Endothelial cell of umbilical vein (primary cell): ENCODE results near the gene CNOT9. TPM values are rescaled to one million over a fixed set of nuclear protein-coding genes. Genes with fewer than 3 reads are reported as not detected.

Source experiments
- BruUV-seq: library from RNA; stranded (reverse); fragments of 400-500 nt; replicated peaks from 2 replicates; lab custom pipeline; 2021; lab: Mats Ljungman, UMichigan
- CTCF ChIA-PET: fragments of 300-600, 350-600 bp; sonication (Branson Sonifier 250); formaldehyde crosslinking; loops from one replicate; lab custom pipeline; 2021; ENCODE audit warnings: antibody characterized with exemption, inconsistent platforms; lab: Charles Lee
- POLR2A ChIA-PET: fragments of 300-600, 350-600 bp; sonication (Branson Sonifier 250); formaldehyde crosslinking; loops from one replicate; lab custom pipeline; 2021; ENCODE audit warnings: antibody characterized with exemption, inconsistent platforms; lab: Charles Lee
- DNase-seq: peaks from one replicate; pipeline ENCODE4 v3.0.0-alpha.2; 2011; ENCODE audit warnings: low read depth, low spot score
- FAIRE-seq: peaks from 2 replicates; lab custom pipeline; 2011; peaks lifted over from hg19 to GRCh38; lab: Jason Lieb, UNC
- H2AFZ ChIP-seq: 2 replicates; pipeline ENCODE4 v1.6.0; 2012; ENCODE audit warnings: low read depth, low read length, control low read depth, inconsistent platforms
- H3K27ac ChIP-seq: 2 replicates; pipeline ENCODE4 v1.5.1; 2011; ENCODE audit warnings: low read depth, mild to moderate bottlenecking, control low read depth, low read length, moderate library complexity; ENCODE audit not compliant: insufficient read depth
- H3K27me3 ChIP-seq, 2 experiments: 2 replicates each; pipeline versions ENCODE4 v1.6.0 to v1.6.1; 2011; ENCODE audit warnings: low read length in 2 of 2, mixed read lengths in 1 of 2; ENCODE audit not compliant: control insufficient read depth in 2 of 2, insufficient read depth in 2 of 2
- H3K36me3 ChIP-seq, 2 experiments: 2 replicates in 1 of 2; 3 replicates in 1 of 2; pipeline ENCODE4 v1.5.1; 2011; ENCODE audit warnings: low read length in 2 of 2, mild to moderate bottlenecking in 1 of 2, moderate library complexity in 1 of 2; ENCODE audit not compliant: control insufficient read depth in 2 of 2, insufficient read depth in 2 of 2; ENCODE audit errors: extremely low read depth in 1 of 2
- H3K4me1 ChIP-seq: 3 replicates; pipeline ENCODE4 v1.5.1; 2011; ENCODE audit warnings: mild to moderate bottlenecking, low read length; ENCODE audit not compliant: control insufficient read depth, insufficient read depth; ENCODE audit errors: extremely low read depth
- H3K4me2 ChIP-seq: 2 replicates; pipeline ENCODE4 v1.6.1; 2011; ENCODE audit warnings: low read length, control low read depth, mixed read lengths; ENCODE audit not compliant: insufficient read depth
- H3K4me3 ChIP-seq, 3 experiments: fragments of 200-600 bp in 1 of 3; sonication (generic), shearing (Covaris generic) in 1 of 3; replicated peaks in 1 of 3; 2 replicates each; pipeline ENCODE4 v1.5.1; 2011 to 2016; ENCODE audit warnings: control low read depth in 3 of 3, low read length in 3 of 3, mild to moderate bottlenecking in 2 of 3, inconsistent platforms in 1 of 3, low read depth in 1 of 3, moderate library complexity in 1 of 3; ENCODE audit not compliant: insufficient read depth in 1 of 3
- H3K79me2 ChIP-seq: 2 replicates; pipeline ENCODE4 v1.6.0; 2012; ENCODE audit warnings: low read length, inconsistent platforms; ENCODE audit not compliant: control insufficient read depth, insufficient read depth
- H3K9ac ChIP-seq: replicated peaks from 2 replicates; pipeline ENCODE3; 2011; ENCODE audit warnings: low read length, control low read depth; ENCODE audit not compliant: insufficient read depth; ENCODE audit errors: extremely low read depth
- H3K9me1 ChIP-seq: replicated peaks from 3 replicates; pipeline ENCODE4 v1.6.0; 2011; ENCODE audit warnings: mild to moderate bottlenecking, low read length; ENCODE audit not compliant: control insufficient read depth, insufficient read depth; ENCODE audit errors: extremely low read depth
- H3K9me3 ChIP-seq: replicated peaks from 2 replicates; pipeline ENCODE4 v1.5.1; 2012; ENCODE audit warnings: low read length, inconsistent platforms; ENCODE audit not compliant: control insufficient read depth, insufficient read depth
- H4K20me1 ChIP-seq: replicated peaks from 2 replicates; pipeline ENCODE3; 2011; ENCODE audit warnings: mild to moderate bottlenecking, low read length; ENCODE audit not compliant: control insufficient read depth, insufficient read depth; ENCODE audit errors: extremely low read depth
- EZH2 ChIP-seq: IDR thresholded peaks from 2 replicates; pipeline ENCODE4 v1.6.1; 2012; ENCODE audit warnings: borderline replicate concordance, low read depth, mild to moderate bottlenecking, moderate library complexity, low read length, inconsistent platforms; ENCODE audit not compliant: severe bottlenecking
- FOS ChIP-seq: IDR thresholded peaks from 2 replicates; pipeline ENCODE4 v1.6.1; 2011; ENCODE audit warnings: mild to moderate bottlenecking, low read length, moderate library complexity, borderline replicate concordance; ENCODE audit not compliant: insufficient read depth
- GATA2 ChIP-seq: IDR thresholded peaks from 2 replicates; pipeline ENCODE4 v1.7.0; 2011; ENCODE audit warnings: low read depth, mild to moderate bottlenecking, moderate library complexity, mixed read lengths, low read length; ENCODE audit not compliant: insufficient read length, insufficient read depth
- JUN ChIP-seq: IDR thresholded peaks from 2 replicates; pipeline ENCODE4 v1.6.1; 2011; ENCODE audit warnings: borderline replicate concordance, low read depth; ENCODE audit not compliant: insufficient read length, insufficient read depth
- MYC ChIP-seq: IDR thresholded peaks from one replicate; pipeline ENCODE4 v1.6.1; 2011; ENCODE audit warnings: mild to moderate bottlenecking, low read depth, low read length
- POLR2A ChIP-seq: IDR thresholded peaks from 2 replicates; pipeline ENCODE4 v1.6.1; 2012; ENCODE audit warnings: low read depth, mild to moderate bottlenecking, control low read depth, low read length
- POLR2AphosphoS5 ChIP-seq: IDR thresholded peaks from 2 replicates; pipeline ENCODE4 v1.6.1; 2012; ENCODE audit warnings: low read depth, mild to moderate bottlenecking, control low read depth, low read length, moderate library complexity; ENCODE audit not compliant: insufficient read depth
- dilution Hi-C: fragments of 300-500 bp; cut with MboI; formaldehyde crosslinking; loops from one replicate; pipeline ENCODE4 v1.15.0; 2019; ENCODE audit warnings: low sequenced_read_pairs; ENCODE audit not compliant: extremely low pct_ligation_motif_present
- intact Hi-C: fragments of 100-400 bp; cut with micrococcal nuclease; formaldehyde crosslinking; loops from one replicate; pipeline ENCODE4 v1.10.0; 2022
- polyA plus RNA-seq, 4 experiments: library from polyadenylated mRNA; depleted of rRNA in 3 of 4; stranded (reverse) in 3 of 4; unstranded in 1 of 4; fragments of >200 nt; gene quantifications; 2 replicates each; pipeline versions ENCODE4 v1.2.1 to v1.2.3, GENCODE V29; 2011 to 2012; ENCODE audit warnings: missing spikeins in 1 of 4
- total RNA-seq: library from RNA; stranded (reverse); gene quantifications from 2 replicates; pipeline ENCODE4 v1.2.3, GENCODE V29; 2021
- TF ChIP-seq, protein P1 (sequence below), 2 donors: IDR thresholded peaks; 1 replicate in 1 of 2; 2 replicates in 1 of 2; pipeline ENCODE4 v1.5.1; 2011; ENCODE audit warnings: low read length in 2 of 2, mild to moderate bottlenecking in 2 of 2, moderate library complexity in 2 of 2, control low read depth in 1 of 2, inconsistent platforms in 1 of 2, low read depth in 1 of 2; ENCODE audit not compliant: insufficient read depth in 1 of 2; ENCODE audit errors: extremely low read depth in 1 of 2
- TF ChIP-seq, protein P2 (sequence below): IDR thresholded peaks from 2 replicates; pipeline ENCODE4 v1.6.1; 2011; ENCODE audit not compliant: insufficient read depth, insufficient read length

Gene CNOT9
- total and polyA plus RNA-seq, 2 donors (not counting 3 experiments of a cell fraction or from before 2014, with no cell fraction given): 53.2 to 68.9 TPM

DNA sequence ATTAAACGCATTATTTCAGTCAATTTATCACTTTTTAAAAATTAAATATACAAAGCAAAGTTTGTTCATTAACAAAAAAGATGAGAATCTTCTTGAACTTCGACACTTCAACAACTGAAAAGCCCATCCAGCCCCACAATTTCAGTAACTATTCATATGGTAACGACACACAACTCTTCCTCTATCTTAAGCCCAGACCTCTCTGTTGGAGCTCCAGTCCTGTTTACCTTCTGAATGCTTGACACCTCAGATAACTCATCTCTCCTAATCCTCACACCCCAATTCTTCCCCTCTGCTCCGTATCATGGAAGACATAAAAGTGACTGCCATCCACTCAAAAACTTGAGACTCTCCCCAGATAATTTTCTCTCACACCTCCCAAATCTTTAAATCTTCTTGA, 13.1 kb upstream of the CNOT9 start:
- Histone ChIP-seq H2AFZ (no peak overlapping the region), H3K9me3 (no peaks in the 10 kb centered on the region), H4K20me1 (no peaks in the 10 kb centered on the region), H3K27ac (no peak overlapping the region), H3K4me1 (peaks cover 11% of the 10 kb centered on the region), H3K27me3 (no peaks in the 10 kb centered on the region), H3K79me2 (no peaks in the 10 kb centered on the region), H3K4me3 (no peak overlapping the region), H3K36me3 (peaks cover 0 to 14% of the 10 kb centered on the region in 2 experiments), H3K9ac (no peak overlapping the region), H3K9me1 (no peaks in the 10 kb centered on the region), H3K4me2 (no peak overlapping the region)
- DNase-seq (no peak), FAIRE-seq (no peak)
- ChIA-PET CTCF (no interaction called here), POLR2A (no interaction called here)
- TF ChIP-seq, protein P1, sequence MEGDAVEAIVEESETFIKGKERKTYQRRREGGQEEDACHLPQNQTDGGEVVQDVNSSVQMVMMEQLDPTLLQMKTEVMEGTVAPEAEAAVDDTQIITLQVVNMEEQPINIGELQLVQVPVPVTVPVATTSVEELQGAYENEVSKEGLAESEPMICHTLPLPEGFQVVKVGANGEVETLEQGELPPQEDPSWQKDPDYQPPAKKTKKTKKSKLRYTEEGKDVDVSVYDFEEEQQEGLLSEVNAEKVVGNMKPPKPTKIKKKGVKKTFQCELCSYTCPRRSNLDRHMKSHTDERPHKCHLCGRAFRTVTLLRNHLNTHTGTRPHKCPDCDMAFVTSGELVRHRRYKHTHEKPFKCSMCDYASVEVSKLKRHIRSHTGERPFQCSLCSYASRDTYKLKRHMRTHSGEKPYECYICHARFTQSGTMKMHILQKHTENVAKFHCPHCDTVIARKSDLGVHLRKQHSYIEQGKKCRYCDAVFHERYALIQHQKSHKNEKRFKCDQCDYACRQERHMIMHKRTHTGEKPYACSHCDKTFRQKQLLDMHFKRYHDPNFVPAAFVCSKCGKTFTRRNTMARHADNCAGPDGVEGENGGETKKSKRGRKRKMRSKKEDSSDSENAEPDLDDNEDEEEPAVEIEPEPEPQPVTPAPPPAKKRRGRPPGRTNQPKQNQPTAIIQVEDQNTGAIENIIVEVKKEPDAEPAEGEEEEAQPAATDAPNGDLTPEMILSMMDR (IDR thresholded peaks at IDR 0.05; ENCODE audit: extremely low read depth in 1 of 2, insufficient read depth in 1 of 2, low read depth in 1 of 2, low read length in 2 of 2): no peak
- TF ChIP-seq JUN: no peak
- TF ChIP-seq GATA2: no peak
- no peak for TF ChIP-seq FOS
- no peak for TF ChIP-seq MYC
- no peak for TF ChIP-seq POLR2AphosphoS5
- TF ChIP-seq POLR2A: no peak
- no peak for TF ChIP-seq EZH2
- TF ChIP-seq, protein P2, sequence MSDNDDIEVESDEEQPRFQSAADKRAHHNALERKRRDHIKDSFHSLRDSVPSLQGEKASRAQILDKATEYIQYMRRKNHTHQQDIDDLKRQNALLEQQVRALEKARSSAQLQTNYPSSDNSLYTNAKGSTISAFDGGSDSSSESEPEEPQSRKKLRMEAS: no peak
- intact Hi-C loops (no loop called here), dilution Hi-C loops (no loop called here)
- BruUV-seq: no TSS peak
